ENCODE measurements around the gene ARHGEF10L. TPM values are rescaled to one million over a fixed set of nuclear protein-coding genes. Genes with fewer than 3 reads are reported as not detected.
"Not testable (repeated sequence)": the region's sequence is repeated elsewhere in the genome, so short reads cannot be mapped to it uniquely, and the experiment has no call there.

The ARHGEF10L gene
- total RNA-seq, 1 experiment from 2014 or later = 3.3 TPM

- Histone ChIP-seq H3K4me1 (ENCODE audit: insufficient read depth, low read length, poor library complexity, severe bottlenecking) (no peaks in the 10 kb centered on the region), H3K36me3 (ENCODE audit: insufficient read depth, low read length, poor library complexity, severe bottlenecking) (no peaks in the 10 kb centered on the region), H3K9me3 (ENCODE audit: low read depth, low read length, poor library complexity, severe bottlenecking) (no peaks in the 10 kb centered on the region), H3K27me3 (replicated peaks; ENCODE audit: insufficient read depth, low read depth, low read length, poor library complexity) (no peaks in the 10 kb centered on the region), H3K4me3 (ENCODE audit: low read depth, low read length, poor library complexity, severe bottlenecking) (no peak overlapping the region), H3K27ac (ENCODE audit: low read depth, low read length, poor library complexity, severe bottlenecking) (no peak overlapping the region)
- TF ChIP-seq CTCF (conservative IDR thresholded peaks at IDR 0.05; ENCODE audit: low read depth, low read length) (no peak), EZH2 (IDR thresholded peaks at IDR 0.05; ENCODE audit: borderline replicate concordance, low read depth, low read length, poor library complexity, severe bottlenecking) (no peak)
- POLR2A ChIA-PET (ENCODE audit: low non-redundant PET) = no interaction called here
- DNase-seq (ENCODE audit: low spot score) = no peak
- CTCF ChIA-PET = interaction anchor here (0.7 to 1.7 kb wide), 4 partner anchors 49 to 104 kb away, joined by 3 to 38 read pairs (median 8); no protein-coding TSS in a partner anchor
- BruUV-seq (replicated peaks) = no TSS peak
- intact Hi-C loops (cut with micrococcal nuclease; ENCODE audit: unreplicated experiment) = no loop called here
Observed at GRCh38 chr1:17503146-17503545, 36.4 kb upstream of the ARHGEF10L start.

DNA sequence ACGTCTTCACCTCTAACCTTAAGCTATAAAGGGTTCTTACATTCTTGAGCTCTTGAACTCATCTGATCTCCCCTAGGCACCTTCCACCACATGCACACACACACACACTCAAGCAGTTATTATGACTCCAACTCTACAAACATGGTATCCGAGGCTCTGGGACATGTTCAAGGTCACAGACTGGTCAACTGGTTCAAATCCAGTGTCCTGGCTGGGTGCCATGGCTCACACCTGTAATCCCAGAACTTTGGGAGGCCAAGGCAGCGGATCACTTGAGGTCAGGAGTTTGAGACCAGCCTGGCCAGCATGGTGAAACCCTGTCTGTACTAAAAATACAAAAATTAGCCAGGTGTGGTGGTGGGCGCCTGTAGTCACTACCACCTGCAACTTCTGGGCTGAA is 32.3 kb upstream of the ARHGEF10L start:
- BruUV-seq (replicated peaks); H3K9me3 ChIP-seq (ENCODE audit: low read depth, low read length, poor library complexity, severe bottlenecking); H3K27me3 ChIP-seq (replicated peaks; ENCODE audit: insufficient read depth, low read depth, low read length, poor library complexity); DNase-seq (ENCODE audit: low spot score); H3K4me3 ChIP-seq (ENCODE audit: low read depth, low read length, poor library complexity, severe bottlenecking); H3K4me1 ChIP-seq (ENCODE audit: insufficient read depth, low read length, poor library complexity, severe bottlenecking); H3K27ac ChIP-seq (ENCODE audit: low read depth, low read length, poor library complexity, severe bottlenecking); POLR2A ChIA-PET (ENCODE audit: low non-redundant PET); intact Hi-C loops (cut with micrococcal nuclease; ENCODE audit: unreplicated experiment); H3K36me3 ChIP-seq (ENCODE audit: insufficient read depth, low read length, poor library complexity, severe bottlenecking): not testable (repeated sequence)
- CTCF ChIA-PET = interaction anchor here (0.6 kb wide), 1 partner anchor 30 kb away, joined by 7 read pairs; no protein-coding TSS in a partner anchor

DNA sequence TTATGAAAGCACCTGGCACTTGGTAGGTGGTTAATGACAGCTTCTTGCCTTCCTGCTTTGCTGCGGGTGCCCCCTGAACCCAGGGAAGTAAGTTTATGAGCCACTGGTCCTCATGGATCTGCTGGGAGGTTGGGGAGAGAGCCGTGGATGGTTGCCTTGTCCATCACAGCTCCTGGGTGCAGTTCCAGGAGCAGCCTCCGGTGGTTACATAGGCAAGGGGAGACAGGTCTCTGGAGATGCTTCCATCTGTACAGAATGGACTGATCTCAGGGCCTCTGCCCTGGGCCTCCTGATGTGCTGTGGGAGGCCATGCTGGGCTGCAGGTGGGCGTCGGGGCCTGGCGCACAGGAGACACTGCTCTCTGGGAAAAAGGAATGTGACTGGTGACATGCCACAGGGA is 31.6 kb upstream of the ARHGEF10L start:
- POLR2A ChIA-PET (ENCODE audit: low non-redundant PET) = no interaction called here
- Histone ChIP-seq H3K27ac (ENCODE audit: low read depth, low read length, poor library complexity, severe bottlenecking) (no peak overlapping the region), H3K9me3 (ENCODE audit: low read depth, low read length, poor library complexity, severe bottlenecking) (no peaks in the 10 kb centered on the region), H3K4me3 (ENCODE audit: low read depth, low read length, poor library complexity, severe bottlenecking) (no peak overlapping the region), H3K36me3 (ENCODE audit: insufficient read depth, low read length, poor library complexity, severe bottlenecking) (no peaks in the 10 kb centered on the region), H3K27me3 (replicated peaks; ENCODE audit: insufficient read depth, low read depth, low read length, poor library complexity) (no peaks in the 10 kb centered on the region), H3K4me1 (ENCODE audit: insufficient read depth, low read length, poor library complexity, severe bottlenecking) (no peaks in the 10 kb centered on the region)
- BruUV-seq (replicated peaks) = no TSS peak
- TF ChIP-seq EZH2 (IDR thresholded peaks at IDR 0.05; ENCODE audit: borderline replicate concordance, low read depth, low read length, poor library complexity, severe bottlenecking) = no peak
- 0 out of 2 replicates have a peak, but pooled peaks have one; percentile 17 for TF ChIP-seq CTCF (conservative IDR thresholded peaks at IDR 0.05; ENCODE audit: low read depth, low read length)
- intact Hi-C loops (cut with micrococcal nuclease; ENCODE audit: unreplicated experiment) = no loop called here
- peak; percentile 18 for DNase-seq (ENCODE audit: low spot score)
- CTCF ChIA-PET = interaction anchor here (0.6 kb wide), 1 partner anchor 31 kb away, joined by 7 read pairs; no protein-coding TSS in a partner anchor

GRCh38 chr1:17509363-17509762 is 30.1 kb upstream of the ARHGEF10L start:
- Histone ChIP-seq H3K9me3 (ENCODE audit: low read depth, low read length, poor library complexity, severe bottlenecking) (no peaks in the 10 kb centered on the region), H3K27ac (ENCODE audit: low read depth, low read length, poor library complexity, severe bottlenecking) (no peak overlapping the region), H3K4me3 (ENCODE audit: low read depth, low read length, poor library complexity, severe bottlenecking) (no peak overlapping the region), H3K36me3 (ENCODE audit: insufficient read depth, low read length, poor library complexity, severe bottlenecking) (no peaks in the 10 kb centered on the region), H3K27me3 (replicated peaks; ENCODE audit: insufficient read depth, low read depth, low read length, poor library complexity) (no peaks in the 10 kb centered on the region), H3K4me1 (ENCODE audit: insufficient read depth, low read length, poor library complexity, severe bottlenecking) (no peaks in the 10 kb centered on the region)
- no TSS peak for BruUV-seq (replicated peaks)
- DNase-seq (ENCODE audit: low spot score) = no peak
- intact Hi-C loops (cut with micrococcal nuclease; ENCODE audit: unreplicated experiment) = no loop called here
- POLR2A ChIA-PET (ENCODE audit: low non-redundant PET) = no interaction called here
- TF ChIP-seq CTCF (conservative IDR thresholded peaks at IDR 0.05; ENCODE audit: low read depth, low read length) (no peak), EZH2 (IDR thresholded peaks at IDR 0.05; ENCODE audit: borderline replicate concordance, low read depth, low read length, poor library complexity, severe bottlenecking) (no peak)
- CTCF ChIA-PET = no interaction called here
